Esophagus (tissue), 2 donors: ENCODE measurements around the gene TLK1. TPM values are rescaled to one million over a fixed set of nuclear protein-coding genes. Genes with fewer than 3 reads are reported as not detected.

Experiments used
- H3K27ac ChIP-seq, 2 donors: one replicate each; pipeline ENCODE4 v1.5.1; 2013; ENCODE audit warnings: low read depth in 2 of 2, mild to moderate bottlenecking in 2 of 2, inconsistent platforms in 1 of 2, low read length in 1 of 2, moderate library complexity in 1 of 2
- H3K27me3 ChIP-seq, 2 donors: one replicate each; pipeline ENCODE4 v1.6.1; 2013; ENCODE audit warnings: low read length in 2 of 2, control low read depth in 1 of 2, mild to moderate bottlenecking in 1 of 2; ENCODE audit not compliant: insufficient read depth in 2 of 2, control insufficient read depth in 1 of 2
- H3K36me3 ChIP-seq, 2 donors: one replicate each; pipeline ENCODE4 v1.6.1; 2013; ENCODE audit warnings: low read length in 1 of 2; ENCODE audit not compliant: control insufficient read depth in 2 of 2, insufficient read depth in 2 of 2
- H3K4me1 ChIP-seq, 2 donors: one replicate each; pipeline ENCODE4 v1.6.1; 2013; ENCODE audit warnings: low read length in 1 of 2; ENCODE audit not compliant: control insufficient read depth in 2 of 2, insufficient read depth in 2 of 2
- H3K4me3 ChIP-seq, 2 donors: one replicate each; pipeline ENCODE4 v1.5.1; 2013; ENCODE audit warnings: low read length in 2 of 2, mild to moderate bottlenecking in 2 of 2, low read depth in 1 of 2, moderate library complexity in 1 of 2
- H3K9me3 ChIP-seq, 2 donors: one replicate each; pipeline ENCODE4 v1.6.1; 2013; ENCODE audit warnings: mild to moderate bottlenecking in 2 of 2, low read depth in 1 of 2, low read length in 1 of 2, moderate library complexity in 1 of 2; ENCODE audit not compliant: control insufficient read depth in 2 of 2, insufficient read depth in 1 of 2
- WGBS, 2 donors: extraction: QIAGEN DNeasy Blood & Tissue Kit; methylation state at CpG; one replicate each; pipeline ENCODE4 v1.1.7; 2013; 5-methylcytosine and 5-hydroxymethylcytosine counted together
- polyA plus RNA-seq, 2 donors: library from polyadenylated mRNA; stranded (reverse); fragments of 200-250 nt; gene quantifications; one replicate each; pipeline ENCODE4 v1.2.3, GENCODE V29; 2013
- donor health status: healthy with polysubstance abuse.
- donor health status: Bipolar disorder and iron deficiency.

The TLK1 gene
- polyA plus RNA-seq, 2 donors = 6.6 to 13.4 TPM

- Histone ChIP-seq H3K27me3 (no peaks in the 10 kb centered on the region), H3K27ac (no peak overlapping the region), H3K4me3 (no peak overlapping the region), H3K4me1 (no peaks in the 10 kb centered on the region), H3K9me3 (no peaks in the 10 kb centered on the region), H3K36me3 (no peaks in the 10 kb centered on the region)
- WGBS, 2 donors = 91 to 92% methylated on average over 3 of the region's 3 CpGs
Observed at GRCh38 chr2:171149171-171149938, 11.3 kb downstream of the TLK1 start.

GRCh38 chr2:171147081-171147480, 13.6 kb downstream of the TLK1 start:
- H3K27me3 ChIP-seq = no peaks in the 10 kb centered on the region
- WGBS, 2 donors = 32 to 38% methylated on average over 2 of the region's 2 CpGs
- H3K4me3 ChIP-seq = no peak overlapping the region
- no peaks in the 10 kb centered on the region for H3K4me1 ChIP-seq
- H3K9me3 ChIP-seq = no peaks in the 10 kb centered on the region
- H3K36me3 ChIP-seq = no peaks in the 10 kb centered on the region
- H3K27ac ChIP-seq = no peak overlapping the region

DNA sequence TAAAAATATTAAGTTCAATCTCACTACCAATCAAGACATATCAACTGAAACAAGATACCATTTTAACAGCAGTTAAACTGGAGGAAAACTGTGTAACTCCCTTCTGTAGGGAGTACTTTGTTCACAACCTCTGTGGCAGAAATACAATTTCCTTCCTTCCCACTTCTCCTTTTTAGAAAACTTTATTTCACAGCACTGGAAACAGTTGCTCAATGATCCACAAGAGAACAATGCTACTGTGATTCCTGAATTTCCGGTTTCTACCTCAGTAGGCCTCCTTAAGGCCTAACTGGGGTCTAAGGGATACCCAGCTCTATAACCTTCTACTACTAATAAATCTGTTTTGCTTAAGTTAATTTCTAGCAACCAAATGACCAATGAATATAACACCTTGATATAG, 14.1 kb downstream of the TLK1 start:
- Histone ChIP-seq H3K27ac (no peak overlapping the region), H3K36me3 (no peaks in the 10 kb centered on the region), H3K4me1 (no peaks in the 10 kb centered on the region), H3K4me3 (no peak overlapping the region), H3K9me3 (no peaks in the 10 kb centered on the region), H3K27me3 (no peaks in the 10 kb centered on the region)
- 47 to 50% methylated on average over 1 of the region's 1 CpG for WGBS, 2 donors

- Histone ChIP-seq H3K4me3 (no peak overlapping the region), H3K36me3 (no peaks in the 10 kb centered on the region), H3K27ac (no peak overlapping the region), H3K27me3 (no peaks in the 10 kb centered on the region), H3K4me1 (no peaks in the 10 kb centered on the region), H3K9me3 (no peaks in the 10 kb centered on the region)
- 84 to 86% methylated on average over 2 of the region's 2 CpGs for WGBS, 2 donors
Observed at GRCh38 chr2:171146071-171146470, 14.6 kb downstream of the TLK1 start.

- H3K27ac ChIP-seq = no peak overlapping the region
- no peaks in the 10 kb centered on the region for H3K36me3 ChIP-seq
- H3K9me3 ChIP-seq = no peaks in the 10 kb centered on the region
- 84 to 89% methylated on average over 2 of the region's 2 CpGs for WGBS, 2 donors
- H3K27me3 ChIP-seq = no peaks in the 10 kb centered on the region
- H3K4me3 ChIP-seq = no peak overlapping the region
- H3K4me1 ChIP-seq = no peaks in the 10 kb centered on the region
Observed at GRCh38 chr2:171143670-171144062, 17.0 kb downstream of the TLK1 start.

DNA sequence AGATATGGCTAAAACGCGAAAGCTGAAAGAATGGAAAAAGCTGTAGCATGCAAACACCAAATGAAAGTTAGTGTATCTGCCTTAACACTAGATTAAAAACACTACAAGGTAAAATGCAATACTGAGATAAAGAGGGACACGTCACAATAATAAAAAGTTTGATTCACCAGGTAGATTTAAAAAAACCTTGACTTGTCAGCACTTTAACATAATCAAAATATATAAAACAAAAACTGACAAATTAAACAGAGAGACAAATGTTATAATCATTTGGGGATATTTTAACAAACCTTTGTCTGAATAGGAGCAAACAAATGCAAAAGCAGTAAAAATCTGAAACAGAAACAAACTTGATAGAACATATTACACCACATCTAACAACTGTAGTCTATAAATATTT, 18.3 kb downstream of the TLK1 start:
- Histone ChIP-seq H3K4me1 (no peaks in the 10 kb centered on the region), H3K9me3 (no peaks in the 10 kb centered on the region), H3K4me3 (no peak overlapping the region), H3K27ac (no peak overlapping the region), H3K27me3 (no peaks in the 10 kb centered on the region), H3K36me3 (no peaks in the 10 kb centered on the region)
- WGBS, 2 donors = 73 to 93% methylated on average over 3 of the region's 3 CpGs

DNA sequence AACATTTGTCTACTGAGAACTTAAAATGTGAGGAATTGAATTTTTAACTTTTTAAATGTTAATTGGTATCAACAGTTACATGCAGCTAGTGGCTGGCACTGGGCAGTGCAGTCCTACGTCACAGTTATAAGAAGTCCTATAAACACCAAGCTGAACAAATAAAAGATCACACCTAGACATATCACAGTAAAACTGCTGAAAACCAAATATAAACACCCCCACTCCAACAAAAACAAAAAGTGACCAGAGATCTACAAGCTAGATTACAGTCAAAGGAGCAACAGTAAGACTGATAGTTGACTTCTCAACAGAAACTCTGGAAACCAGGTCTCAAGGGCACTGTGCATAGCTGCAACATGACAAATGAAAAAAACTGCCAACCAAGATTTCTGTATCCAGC, 19.4 kb downstream of the TLK1 start:
- H3K27ac ChIP-seq = no peak overlapping the region
- no peaks in the 10 kb centered on the region for H3K4me1 ChIP-seq
- WGBS, 2 donors = 61 to 77% methylated on average over 1 of the region's 1 CpG
- no peaks in the 10 kb centered on the region for H3K36me3 ChIP-seq
- H3K9me3 ChIP-seq = no peaks in the 10 kb centered on the region
- H3K4me3 ChIP-seq = no peak overlapping the region
- H3K27me3 ChIP-seq = no peaks in the 10 kb centered on the region

DNA sequence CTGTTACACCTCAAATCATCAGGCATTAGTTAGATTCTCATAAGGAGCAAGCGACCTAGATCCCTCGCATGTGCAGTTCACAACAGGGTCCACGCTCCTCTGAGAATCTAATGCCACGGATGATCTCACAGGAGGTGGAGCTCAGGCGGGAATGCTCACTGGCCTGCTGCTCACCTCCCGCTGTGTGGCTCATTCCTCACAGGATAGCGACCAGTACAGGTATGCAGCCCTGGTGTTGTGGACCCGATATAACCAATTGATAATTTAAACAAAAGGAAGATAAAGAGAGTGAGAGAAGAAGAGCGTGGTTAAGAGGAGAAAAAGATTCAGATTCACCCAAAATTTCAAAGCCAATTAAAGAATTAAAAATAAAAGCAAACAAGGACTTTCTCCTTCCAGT, 20.8 kb downstream of the TLK1 start:
- Histone ChIP-seq H3K4me1 (no peaks in the 10 kb centered on the region), H3K4me3 (no peak overlapping the region), H3K9me3 (no peaks in the 10 kb centered on the region), H3K27me3 (no peaks in the 10 kb centered on the region), H3K27ac (no peak overlapping the region), H3K36me3 (no peaks in the 10 kb centered on the region)
- 97 to 98% methylated on average over 9 of the region's 9 CpGs for WGBS, 2 donors

- H3K36me3 ChIP-seq = no peaks in the 10 kb centered on the region
- H3K27ac ChIP-seq = no peak overlapping the region
- no peaks in the 10 kb centered on the region for H3K27me3 ChIP-seq
- no peaks in the 10 kb centered on the region for H3K9me3 ChIP-seq
- no peaks in the 10 kb centered on the region for H3K4me1 ChIP-seq
- 84 to 86% methylated on average over 4 of the region's 4 CpGs for WGBS, 2 donors
- H3K4me3 ChIP-seq = no peak overlapping the region
Observed at GRCh38 chr2:171136024-171136423, 24.7 kb downstream of the TLK1 start.

DNA sequence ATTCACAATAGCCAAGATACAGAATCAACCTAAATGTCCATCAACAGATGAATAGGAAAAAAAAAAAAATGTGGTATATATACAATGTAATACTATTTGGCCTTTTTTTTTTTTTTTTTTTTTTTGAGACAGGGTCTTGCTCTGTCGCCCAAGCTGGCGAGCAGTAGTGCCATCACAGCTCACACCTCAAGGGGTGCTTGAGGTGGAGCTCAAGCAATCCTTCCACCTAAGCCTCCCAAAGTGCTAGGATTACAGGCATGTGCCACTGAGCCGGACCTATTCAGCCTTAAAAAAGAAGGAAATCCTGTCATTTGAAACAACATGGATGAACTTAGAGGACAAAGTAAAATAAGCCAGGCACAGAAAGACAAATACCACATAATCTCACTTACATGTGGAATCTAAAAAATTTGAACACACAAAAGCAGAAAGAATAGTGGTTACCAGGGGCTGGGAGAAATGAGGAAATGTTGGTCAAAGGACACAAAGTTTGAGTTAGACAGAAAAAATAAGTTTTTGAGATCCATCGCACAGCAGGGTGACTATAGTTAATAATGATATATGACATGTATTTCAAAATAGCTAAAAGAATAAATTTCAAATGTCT, 26.0 kb downstream of the TLK1 start:
- 93% methylated on average over 4 of the region's 4 CpGs for WGBS, 2 donors
- H3K4me3 ChIP-seq = no peak overlapping the region
- no peaks in the 10 kb centered on the region for H3K9me3 ChIP-seq
- no peaks in the 10 kb centered on the region for H3K27me3 ChIP-seq
- no peaks in the 10 kb centered on the region for H3K4me1 ChIP-seq
- no peaks in the 10 kb centered on the region for H3K36me3 ChIP-seq
- no peak overlapping the region for H3K27ac ChIP-seq
